ENCODE data around the gene FETUB.

GRCh38 chr3:186687120-186687651 lies 47.0 kb downstream of the FETUB start:
- no peak for TF ChIP-seq CTCF (conservative IDR thresholded peaks at IDR 0.05)
- no peak for TF ChIP-seq ZFX (IDR thresholded peaks at IDR 0.05)

All from C4-2B (cell line).